HTERT RPE-1 (cell line): ENCODE results near the gene PIGA.
"Not testable (repeated sequence)": the region's sequence is repeated elsewhere in the genome, so short reads cannot be mapped to it uniquely, and the experiment has no call there.

ENCODE experiments used
- in situ Hi-C: fragments of 300-500 bp; cut with MboI; formaldehyde crosslinking; loops from 4 replicates; pipeline ENCODE4 v1.14.3; 2020; ENCODE audit warnings: low sequenced_read_pairs

The PIGA gene

DNA sequence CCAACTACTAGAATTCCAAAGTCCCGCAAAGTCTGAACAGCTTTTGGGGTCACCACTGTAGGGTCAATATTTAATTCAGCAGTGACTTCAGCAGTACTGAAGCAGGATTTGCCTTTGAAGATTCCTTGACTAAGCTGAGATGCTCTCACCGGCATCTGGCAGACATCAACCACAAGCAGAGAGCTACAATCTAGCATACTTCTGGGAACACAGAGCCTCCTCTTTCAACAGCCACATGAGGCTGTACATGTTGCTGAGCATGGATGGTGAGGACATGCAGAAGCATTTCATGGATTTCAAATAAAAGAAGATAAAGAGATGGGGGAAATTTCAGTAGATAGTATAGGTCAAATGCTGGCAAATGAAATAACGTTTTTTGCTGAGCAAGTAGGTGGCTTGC is 13.3 kb downstream of the PIGA start:
- in situ Hi-C loops: no loop called here

DNA sequence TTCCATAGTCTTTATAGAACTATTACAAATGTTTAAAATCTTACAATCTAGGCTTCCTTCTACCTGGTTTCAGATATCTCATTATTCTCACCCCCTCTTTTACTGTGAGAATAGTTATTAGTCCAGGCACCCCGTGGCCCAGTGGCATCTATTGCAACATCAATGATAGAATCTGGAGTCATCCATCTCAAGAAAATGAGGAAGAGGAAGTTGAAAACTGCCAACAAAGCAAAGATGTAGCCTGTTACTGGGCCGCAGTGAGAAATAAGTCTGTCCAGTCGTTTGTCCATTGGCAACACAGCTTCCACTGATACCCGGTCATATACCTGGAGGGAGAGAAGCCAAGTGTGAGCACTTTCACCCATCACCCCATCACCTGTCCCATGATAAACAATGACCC is 13.9 kb downstream of the PIGA start:
- in situ Hi-C loops: no loop called here

DNA sequence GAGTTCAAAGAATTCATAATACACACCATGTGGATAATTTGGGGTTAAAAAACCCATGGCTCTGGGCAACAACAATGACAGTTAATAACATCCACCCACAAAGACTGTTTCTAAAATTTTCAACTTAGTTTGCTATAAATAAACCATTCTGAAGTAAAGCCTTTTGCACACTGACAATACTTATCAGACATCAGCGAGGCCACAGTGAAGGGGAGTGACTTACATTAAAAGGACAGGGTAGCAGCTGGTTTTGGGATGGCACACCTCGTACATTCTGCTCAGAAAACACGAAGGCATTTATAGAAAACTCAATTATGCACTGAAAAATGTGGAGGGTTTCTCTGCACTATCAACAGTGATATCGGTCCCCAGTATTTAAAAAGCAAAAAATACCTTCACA is 15.0 kb downstream of the PIGA start:
- in situ Hi-C loops: no loop called here

DNA sequence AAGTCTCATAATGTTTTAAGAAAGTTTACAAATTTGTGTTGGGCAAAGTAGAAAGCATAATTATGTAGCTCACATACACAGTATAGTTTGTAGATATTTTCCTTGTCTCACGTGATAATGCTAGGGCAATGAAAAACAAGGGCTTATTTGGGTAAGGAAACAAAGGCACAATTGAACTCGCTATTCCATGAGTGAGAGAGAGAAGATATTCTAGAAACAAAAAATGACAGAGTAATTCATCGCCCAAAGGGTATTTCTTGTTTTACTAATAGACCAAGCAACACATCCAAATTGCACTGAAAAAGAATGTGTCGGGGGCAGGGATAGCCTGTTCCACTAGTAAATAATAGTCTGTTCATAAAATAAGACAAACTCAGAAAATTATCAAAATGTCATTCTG is 16.2 kb downstream of the PIGA start:
- in situ Hi-C loops: no loop called here

DNA sequence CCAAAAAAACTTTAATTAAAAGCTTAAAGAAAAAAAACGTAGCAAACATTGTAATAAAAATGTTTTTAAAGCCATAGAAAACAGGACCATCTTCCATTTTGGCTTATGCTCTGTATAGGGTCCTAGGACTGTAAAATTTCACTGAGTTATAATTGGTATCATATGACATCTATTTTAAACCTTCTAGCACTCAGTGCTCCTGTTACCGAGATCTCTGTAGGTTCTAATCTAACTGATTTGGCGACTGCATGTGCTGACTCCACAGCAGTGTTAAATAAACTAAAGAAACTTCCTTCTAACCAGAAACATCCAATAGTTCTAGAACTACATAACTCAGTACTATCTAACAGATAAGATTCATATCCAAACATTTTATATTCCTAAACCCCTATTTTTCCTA is 19.8 kb downstream of the PIGA start, which contains the start of gene ASB11:
Gene ASB11 (minus strand): TSS at position 132 of the 400 bp plus-strand sequence. CDS start 35 bp downstream, at position 97.
- in situ Hi-C loops: no loop called here

DNA sequence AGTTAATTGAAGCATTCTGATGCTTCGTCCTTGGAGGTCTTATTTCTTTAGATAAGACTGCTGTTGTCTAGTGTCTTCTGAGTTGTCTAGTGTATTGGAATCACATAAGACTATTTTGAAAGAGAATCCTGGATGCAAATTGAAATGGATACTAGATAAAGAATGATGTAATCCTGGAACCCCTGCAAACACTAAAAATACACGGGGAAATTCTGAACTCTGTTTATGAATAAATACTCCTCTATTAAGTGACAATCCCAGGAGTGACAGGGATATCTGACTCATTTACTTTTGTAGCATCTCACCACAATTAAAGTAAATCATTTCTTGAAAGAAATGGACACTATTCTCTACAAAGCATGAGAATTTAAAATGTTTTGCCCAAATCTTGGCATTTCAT is 20.9 kb downstream of the PIGA start:
- in situ Hi-C loops: no loop called here

DNA sequence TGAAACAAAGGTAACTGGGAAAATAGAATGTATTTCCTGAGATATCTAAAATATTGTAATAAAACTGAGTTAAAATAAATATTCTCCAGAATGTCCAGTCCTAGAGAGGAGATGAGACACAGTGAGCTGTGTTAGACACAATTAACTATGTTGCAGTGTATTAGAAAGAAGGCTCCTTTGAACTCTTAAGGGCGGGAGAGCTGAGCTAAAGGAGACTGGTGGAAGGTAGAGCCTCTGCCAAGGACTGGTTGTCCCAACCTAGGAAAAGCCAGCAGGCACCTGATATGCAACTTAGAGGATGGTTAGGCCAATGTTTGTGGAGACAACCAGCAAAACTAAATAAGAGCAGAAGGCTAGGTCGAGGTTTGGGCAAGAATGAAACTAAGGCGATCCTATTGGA is 24.2 kb downstream of the PIGA start:
- in situ Hi-C loops: no loop called here

DNA sequence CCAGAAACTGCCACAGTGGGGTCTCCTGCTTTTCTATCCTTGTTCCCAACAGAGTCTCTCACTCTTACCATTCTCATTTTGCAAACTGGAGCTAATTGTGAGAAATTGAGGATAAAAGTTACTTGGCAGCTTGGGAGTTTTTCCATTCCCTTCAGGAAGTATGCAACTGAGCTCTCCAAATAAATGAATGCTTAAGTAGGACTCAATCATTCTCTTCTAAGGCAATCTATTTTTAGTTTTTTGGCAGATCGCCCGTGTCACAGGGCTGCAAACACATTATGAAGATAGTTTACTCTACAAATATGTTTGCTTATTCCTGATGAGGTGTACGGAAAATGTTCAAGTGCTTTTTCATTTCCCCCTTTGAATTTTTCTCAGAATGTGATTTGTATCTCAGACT is 25.2 kb downstream of the PIGA start:
- in situ Hi-C loops: no loop called here

DNA sequence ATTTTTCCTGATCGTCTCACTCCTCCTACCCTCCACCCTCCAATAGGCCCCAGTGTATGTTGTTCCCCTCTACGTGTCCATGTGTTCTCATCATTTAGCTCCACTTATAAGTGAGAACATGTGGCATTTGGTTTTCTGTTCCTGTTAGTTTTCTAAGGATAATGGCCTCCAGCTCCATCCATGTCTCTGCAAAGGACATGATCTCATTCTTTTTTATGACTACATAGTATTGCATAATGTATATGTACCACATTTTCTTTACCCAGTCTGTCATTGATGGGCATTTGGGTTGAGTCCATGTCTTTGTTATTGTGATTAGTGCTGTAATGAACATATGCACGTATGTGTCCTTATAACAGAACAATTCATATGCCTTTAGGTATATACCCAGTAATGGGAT is 29.4 kb downstream of the PIGA start:
- in situ Hi-C loops: not testable (repeated sequence)

DNA sequence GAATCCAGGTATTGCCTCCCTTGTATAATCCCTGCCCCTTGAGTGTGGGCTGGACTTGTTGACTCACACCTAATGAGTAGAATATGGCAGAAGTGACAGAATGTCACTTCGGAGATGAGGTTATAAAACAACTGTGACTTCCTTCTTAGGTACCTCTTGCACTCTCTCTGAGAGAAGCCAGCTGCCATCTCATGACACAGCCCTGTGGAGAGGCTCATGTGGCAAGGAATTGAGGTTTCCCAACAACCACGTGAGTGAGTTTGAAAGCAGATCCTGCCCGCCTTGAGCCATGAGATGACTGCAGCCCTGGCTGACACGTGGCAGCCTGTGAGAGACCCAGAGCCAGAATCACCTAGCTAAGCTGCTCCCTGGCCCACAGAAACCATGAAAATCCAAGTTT is 33.4 kb downstream of the PIGA start:
- in situ Hi-C loops: no loop called here

DNA sequence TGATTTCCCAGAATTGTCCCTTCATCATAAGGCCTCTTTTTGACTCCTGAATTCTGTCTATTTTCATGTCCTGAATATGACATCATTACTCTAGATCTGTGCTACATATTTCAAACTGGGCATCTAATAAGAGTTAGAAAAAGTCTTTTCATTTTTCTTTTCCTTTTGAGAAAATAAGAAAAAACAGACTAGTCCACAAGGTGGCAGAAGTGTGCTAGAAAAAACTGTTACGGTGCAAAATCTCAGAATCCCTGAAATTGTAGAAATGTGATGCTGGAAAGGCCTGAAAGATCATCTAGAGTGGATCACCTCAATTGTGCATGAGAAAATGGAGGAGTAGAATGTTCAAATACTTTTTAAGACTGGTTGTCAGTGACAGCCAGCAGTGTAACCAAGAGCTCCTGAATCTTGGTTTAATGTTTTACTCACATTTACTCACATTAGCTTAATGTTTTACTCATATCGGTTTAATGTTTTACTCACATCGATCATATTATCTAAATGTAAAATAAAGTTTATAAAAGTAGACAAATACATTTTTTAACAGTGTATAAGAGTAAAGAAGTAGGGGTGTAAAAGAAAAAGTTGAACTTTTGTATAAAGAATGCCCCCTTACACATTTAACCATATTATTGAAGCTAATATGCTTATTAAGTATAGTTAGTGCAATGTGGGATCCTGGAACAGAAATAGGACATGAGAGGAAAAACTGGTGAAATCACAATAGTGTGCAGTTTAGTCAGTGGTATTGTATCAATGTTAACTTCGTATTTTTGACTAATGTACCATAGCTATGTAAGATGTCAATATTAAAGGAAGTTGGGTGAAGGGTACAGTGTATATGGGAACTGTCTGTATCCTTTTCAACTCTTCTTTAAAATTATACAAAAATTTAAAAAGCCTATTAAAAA is 35.1 kb downstream of the PIGA start:
- in situ Hi-C loops: no loop called here

DNA sequence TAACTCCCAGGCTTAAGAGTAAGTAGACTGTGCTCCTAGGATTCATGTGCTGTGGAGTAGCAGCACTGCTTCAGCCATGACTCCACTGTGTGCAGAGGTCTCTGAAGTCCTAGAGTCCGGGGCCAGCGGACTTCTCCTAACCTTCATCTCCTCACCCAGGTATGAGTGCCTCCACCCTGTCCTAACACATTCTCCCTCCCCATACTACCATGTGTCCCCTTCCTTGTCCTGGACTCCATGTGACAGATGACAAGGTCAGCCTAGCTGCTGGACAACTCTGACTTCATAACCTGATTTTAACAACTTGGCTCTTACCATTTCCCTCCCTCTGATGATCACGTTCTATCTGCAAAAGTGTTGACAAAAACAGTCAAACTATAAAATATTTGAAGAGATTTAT is 36.5 kb downstream of the PIGA start:
- in situ Hi-C loops: no loop called here

DNA sequence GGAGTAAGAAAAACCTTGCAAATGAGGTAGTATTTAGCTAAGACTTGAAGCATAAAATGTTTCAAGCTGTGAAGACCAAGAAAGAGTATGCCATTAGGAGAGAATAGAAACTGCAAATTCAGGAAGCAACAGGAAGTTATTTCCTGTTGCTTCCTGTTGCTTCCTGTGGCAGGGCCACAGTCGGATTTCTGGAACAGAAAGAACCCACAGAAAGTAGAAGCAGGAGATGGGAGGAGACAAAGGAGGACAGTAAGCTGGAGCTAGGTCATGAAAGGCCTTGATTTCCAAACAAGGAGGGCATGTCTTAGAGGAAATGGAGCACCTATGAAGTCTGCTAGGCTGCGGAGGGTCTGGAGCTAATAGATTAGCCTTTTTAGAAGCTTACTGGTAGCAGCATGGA is 37.1 kb downstream of the PIGA start:
- in situ Hi-C loops: no loop called here

DNA sequence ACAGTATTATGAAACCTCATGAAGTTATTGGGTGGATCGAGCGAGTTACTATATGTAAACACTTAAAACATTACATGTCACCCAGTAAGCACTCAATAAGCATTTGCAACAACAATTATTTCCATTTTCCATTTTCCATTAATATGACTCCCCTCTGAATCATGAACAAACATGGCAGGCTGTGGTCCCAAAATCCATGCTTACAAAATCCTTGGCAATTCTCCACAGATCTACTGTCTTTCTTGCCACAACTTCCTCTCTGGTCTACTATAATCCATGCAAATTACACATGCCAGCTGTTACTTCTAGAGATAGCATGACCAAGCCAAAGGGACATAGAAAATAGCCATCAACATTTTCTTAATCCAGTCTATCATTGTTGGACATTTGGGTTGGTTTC is 41.9 kb downstream of the PIGA start:
- in situ Hi-C loops: no loop called here

DNA sequence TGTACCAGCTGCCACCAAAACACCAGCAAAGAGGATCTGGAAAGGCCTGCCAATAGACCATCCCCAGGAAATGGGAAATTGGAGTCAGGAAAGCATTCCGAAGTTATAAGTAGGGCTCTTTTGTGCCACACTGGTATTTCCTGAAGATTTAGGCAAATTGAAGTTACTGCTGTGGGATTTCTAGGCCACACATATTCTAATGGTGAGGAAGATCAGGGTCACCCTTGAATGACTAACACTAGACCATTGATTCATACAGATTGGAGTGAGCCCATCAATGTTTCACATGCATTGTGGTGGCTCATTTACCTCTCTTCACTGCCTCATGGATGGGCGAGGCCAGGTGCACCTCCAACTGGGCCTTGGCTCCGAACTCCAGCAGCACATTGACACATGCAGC is 42.5 kb downstream of the PIGA start:
- in situ Hi-C loops: no loop called here

DNA sequence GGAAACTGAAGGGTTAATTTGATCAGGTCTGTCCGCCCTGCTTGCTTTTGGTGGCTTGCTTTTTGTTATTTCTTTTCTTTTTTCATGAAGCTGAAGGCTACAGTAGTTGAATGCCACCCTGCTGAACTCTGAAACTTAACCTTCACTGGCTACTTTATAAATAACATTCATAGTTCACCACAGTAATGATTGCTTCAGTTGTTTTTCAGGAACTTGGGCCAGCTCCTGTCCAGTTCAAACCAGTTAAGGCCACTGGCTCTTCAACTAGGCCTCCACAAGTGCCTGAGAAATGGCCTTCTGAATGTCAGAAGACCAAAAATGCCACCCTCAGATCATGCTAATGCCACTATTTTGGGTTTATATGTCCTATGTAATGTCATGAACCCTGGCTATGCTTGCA is 57.7 kb downstream of the PIGA start:
- in situ Hi-C loops: no loop called here

DNA sequence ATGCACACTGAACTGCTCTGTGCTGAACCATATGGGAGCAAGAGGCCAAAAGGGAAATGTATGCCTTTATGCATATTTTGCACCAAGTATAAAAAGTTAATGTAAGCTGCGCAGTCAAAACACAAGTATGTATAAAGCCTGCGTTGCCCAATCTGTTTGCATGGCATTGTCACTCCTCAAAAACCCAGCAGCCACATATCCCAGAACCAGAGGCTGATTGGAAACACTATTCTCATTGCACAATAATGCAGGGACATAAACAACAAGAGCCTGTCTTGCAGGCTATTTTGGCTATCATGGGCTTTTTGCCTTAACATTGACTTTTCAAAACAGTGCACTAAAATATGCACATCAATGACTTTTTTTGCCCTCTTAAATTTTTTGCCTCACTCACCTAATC is 60.4 kb downstream of the PIGA start:
- in situ Hi-C loops: no loop called here

DNA sequence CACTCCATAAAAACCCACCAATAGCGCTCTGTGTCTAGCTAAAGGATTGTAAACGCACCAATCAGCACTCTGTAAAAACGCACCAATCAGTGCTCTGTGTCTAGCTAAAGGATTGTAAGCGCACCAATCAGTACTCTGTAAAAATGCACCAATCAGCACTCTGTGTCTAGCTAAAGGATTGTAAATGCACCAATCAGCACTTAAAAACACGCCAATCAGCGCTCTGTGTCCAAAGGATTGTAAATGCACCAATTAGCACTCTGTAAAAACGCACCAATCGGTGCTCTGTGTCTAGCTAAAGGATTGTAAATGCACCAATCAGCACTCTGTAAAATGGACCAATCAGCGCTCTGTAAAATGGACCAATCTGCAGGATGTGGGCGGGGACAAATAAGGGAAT is 62.0 kb downstream of the PIGA start:
- in situ Hi-C loops: not testable (repeated sequence)

DNA sequence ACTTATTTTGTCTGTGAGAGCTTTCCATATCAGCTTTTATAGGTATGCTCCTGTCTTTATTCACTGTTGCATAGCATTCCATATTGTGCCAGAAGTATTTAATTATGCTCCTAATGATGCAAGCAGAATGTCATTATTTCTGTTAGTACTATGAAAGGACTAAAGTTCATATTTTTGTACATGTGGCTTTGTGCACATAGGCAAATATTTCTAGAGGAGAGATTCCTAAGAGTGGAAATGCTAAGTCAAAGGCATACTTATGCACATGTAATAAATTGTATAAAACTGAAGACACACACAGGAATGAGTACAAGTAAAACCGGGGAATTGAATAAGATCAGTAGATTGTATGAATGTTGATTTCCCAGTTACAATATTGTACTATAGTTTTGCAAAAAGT is 63.6 kb downstream of the PIGA start:
- in situ Hi-C loops: no loop called here

DNA sequence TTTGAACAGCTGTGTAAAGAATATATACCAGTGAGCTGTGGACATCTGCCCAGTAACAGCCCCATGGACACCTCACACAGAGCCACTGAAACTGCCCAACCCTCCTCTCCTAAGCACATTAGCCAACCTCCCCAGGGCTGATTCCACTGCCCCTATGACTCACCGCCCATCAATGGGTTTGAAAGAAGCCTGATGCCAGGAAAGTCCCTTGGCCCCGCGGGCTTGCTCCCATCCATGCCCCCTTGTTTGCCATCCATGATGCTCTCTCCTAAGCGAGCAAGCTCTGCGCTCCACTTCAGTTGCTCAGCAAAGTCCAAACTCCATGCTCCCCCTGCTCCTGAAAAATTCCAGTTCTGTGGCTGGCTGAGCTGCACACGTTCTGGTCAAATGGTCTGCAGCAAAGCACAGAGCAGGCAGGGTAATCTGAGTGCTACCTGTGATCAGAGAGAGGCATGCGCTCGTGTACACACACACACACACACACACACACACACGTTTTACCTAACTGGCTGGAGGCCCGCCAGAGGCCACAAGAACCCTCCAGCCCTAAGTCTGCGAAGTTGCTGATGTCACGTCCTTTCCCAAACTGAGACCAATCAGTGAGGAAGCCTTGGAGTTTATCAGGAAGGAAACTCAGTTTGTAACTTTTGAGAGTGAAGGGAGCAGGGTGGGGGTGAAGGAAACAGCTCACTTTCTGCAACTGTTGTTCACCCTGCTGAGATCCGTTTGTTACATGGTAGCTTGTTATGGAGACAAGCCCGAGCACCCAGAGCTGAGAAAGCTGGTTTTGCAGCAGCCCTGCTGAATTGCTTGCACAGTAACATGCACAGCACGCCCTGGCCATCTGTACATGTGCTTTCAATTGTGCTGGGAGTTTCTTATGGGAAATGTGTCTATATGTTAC is 65.5 kb downstream of the PIGA start, which contains the start of gene ASB9:
Gene ASB9 (minus strand): TSS at position 466 of the 904 bp plus-strand sequence. CDS start 209 bp downstream, at position 257.
- in situ Hi-C loops: no loop called here
